Cardiac septum (tissue), 1 donor: ENCODE measurements around the gene SLC9A1. TPM values are rescaled to one million over a fixed set of nuclear protein-coding genes. Genes with fewer than 3 reads are reported as not detected.

Experiments
- DNase-seq: peaks from one replicate; pipeline ENCODE4 v3.0.0-alpha.2; 2020; ENCODE audit warnings: low spot score
- intact Hi-C: fragments of 100-400 bp; cut with DNase I; formaldehyde crosslinking; loops from one replicate; pipeline ENCODE4 v1.14.0; 2022
- total RNA-seq: library from RNA; stranded (reverse); fragmentation: NEBNext Ultra II Directional; extraction: Animal tissue kit (Norgen Biotek cat#: 25700); gene quantifications from one replicate; pipeline ENCODE4 v1.2.1, GENCODE V29; 2021
- donor health status: DM: no; HTN: no; CAD: no.

The SLC9A1 gene
- total RNA-seq, 1 donor from 2014 or later = 26.1 TPM

DNA sequence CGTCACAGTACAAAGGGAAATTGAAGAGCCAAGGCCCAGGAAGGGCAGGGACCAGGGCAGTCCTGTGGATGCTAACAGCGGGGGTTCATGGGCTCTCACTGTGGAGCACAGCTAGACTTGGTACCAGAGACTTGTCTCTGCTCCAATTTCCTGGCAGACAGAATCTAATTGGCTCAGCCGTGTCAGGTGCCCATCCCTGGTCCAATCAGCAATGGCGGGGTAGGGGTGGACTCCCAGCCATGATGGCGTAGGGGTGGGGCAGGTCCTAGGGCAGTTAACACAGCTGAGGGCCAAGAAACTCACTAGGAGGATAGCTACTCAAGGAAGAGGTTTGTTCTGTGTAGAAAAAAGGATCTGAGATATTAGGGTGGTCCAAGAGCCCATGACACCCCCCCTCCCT is 102.4 kb downstream of the SLC9A1 start:
- intact Hi-C loops = no loop called here
- no peak for DNase-seq

DNA sequence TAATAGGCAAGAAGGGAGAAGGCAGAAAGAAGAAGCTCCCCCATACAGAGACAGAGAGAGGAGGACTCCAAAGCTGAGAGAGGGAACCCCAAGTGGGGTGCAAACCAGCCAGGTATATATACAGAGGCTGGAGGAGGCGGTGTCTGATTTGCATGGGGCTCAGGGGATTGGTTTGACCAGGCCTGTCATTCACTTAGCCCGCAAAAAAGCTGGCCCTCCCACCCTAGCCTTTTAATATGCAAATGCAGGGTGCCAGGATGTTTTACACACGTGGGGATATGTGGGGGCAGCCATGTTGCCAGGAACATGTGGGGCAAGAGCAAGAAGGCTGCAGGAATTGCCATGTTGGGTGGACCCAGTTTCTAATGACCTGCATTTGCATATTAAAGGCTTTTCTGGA is 105.3 kb downstream of the SLC9A1 start:
- DNase-seq = no peak
- intact Hi-C loops = loop anchor here (5.0 to 10.0 kb wide), 2 partner anchors 233 to 555 kb away; partner anchors contain the start of gene AHDC1

DNA sequence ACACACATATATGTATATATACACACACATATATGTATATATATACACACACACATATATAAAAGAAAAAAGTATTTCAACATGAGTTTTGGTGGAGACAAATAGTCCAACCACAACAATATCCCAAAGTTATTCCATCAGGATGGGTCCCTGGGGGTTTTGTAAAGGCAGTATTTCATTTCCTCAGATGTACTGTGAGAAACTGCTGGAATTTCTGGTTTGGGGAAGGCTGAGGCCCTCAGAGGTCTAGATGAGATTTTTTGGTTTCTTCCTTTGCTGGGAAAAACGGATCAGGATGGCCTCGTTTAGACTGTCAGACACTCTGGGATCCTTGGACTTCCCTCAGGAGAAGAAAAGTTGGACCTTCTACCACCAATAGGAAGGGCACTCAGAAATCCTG is 105.8 kb downstream of the SLC9A1 start:
- no peak for DNase-seq
- intact Hi-C loops = loop anchor here (5.0 to 10.0 kb wide), 2 partner anchors 233 to 556 kb away; partner anchors contain the start of gene AHDC1

Other genes starting within 250 kb of the SLC9A1 start
- 5.7 TPM for gene NR0B2, start 241.2 kb downstream of the SLC9A1 start, total RNA-seq
- 55.5 TPM for gene NUDC, start 233.4 kb downstream of the SLC9A1 start, total RNA-seq
- not detected for gene KDF1, start 194.7 kb downstream of the SLC9A1 start, total RNA-seq
- gene TRNP1, start 161.4 kb downstream of the SLC9A1 start, total RNA-seq = 42.2 TPM
- gene TENT5B, start 142.3 kb downstream of the SLC9A1 start, total RNA-seq = 7.6 TPM
- 53.6 TPM for gene WDTC1, start 79.5 kb upstream of the SLC9A1 start, total RNA-seq
- 26.8 TPM for gene TMEM222, start 167.0 kb upstream of the SLC9A1 start, total RNA-seq
- 0.65 TPM for gene SYTL1, start 186.9 kb upstream of the SLC9A1 start, total RNA-seq
- 53.1 TPM for gene MAP3K6, start 211.8 kb upstream of the SLC9A1 start, total RNA-seq
- gene FCN3, start 219.7 kb upstream of the SLC9A1 start, total RNA-seq = 32.2 TPM
- gene CD164L2, start 228.2 kb upstream of the SLC9A1 start, total RNA-seq = not detected
- 2.3 TPM for gene GPR3, start 237.5 kb upstream of the SLC9A1 start, total RNA-seq